Measurements from ENCODE around the gene ACER3. TPM values are rescaled to one million over a fixed set of nuclear protein-coding genes. Genes with fewer than 3 reads are reported as not detected.

ACER3 gene
- total and polyA plus RNA-seq, 8 donors: 2.0 to 13.2 (median 5.9) TPM

DNA sequence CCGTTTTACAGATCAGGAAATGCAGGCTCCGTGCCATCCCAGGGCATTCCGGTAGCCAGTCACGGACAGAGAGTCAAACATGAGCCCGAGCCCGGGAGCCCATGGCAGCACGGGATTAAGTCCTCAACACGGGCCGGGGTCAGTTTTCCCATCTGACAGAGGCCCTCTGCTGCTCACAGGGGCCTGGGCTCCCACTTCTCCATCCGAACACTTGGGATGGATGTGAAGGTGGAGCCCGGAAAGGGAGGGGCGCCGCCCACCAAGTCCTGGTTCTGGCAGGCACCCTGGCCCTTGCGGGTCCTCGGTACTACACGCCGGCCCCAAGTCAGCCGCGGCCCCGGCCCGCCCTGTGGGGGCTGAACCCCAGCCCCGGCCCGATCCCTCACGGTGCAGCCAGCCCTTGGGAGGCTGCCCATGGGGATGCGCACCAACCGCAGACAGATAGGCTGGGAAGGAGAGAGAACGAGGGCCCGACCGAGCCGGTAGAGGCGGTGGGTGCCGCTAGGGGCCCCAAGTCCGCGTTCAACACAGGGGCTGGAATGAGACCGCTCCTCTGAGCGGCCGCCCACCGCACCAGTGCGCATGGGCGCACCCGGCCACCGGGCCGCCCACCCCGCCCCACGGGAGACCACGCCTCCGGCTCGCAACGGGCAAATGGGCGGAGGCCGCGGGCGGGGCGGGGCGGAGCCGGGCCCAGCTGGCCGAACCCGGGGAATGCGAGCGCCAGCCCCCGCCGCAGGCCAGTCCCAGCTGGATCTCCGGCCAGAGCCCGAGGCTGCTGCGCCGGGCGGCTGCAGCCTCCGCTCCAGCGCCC lies 205.7 kb downstream of the ACER3 start, which contains the start of gene CAPN5:
TSS of gene CAPN5 (plus strand) at position 743 of the 814 bp plus-strand sequence. CDS start 17,916 bp downstream, outside the sequence.
- ATAC-seq (peak; percentile 96 to 98 (median 96)), FAIRE-seq (no peak), DNase-seq (peak; percentile 90 to 97 (median 95))
- no peaks in the 10 kb centered on the region for H3K9me3 ChIP-seq
- no peaks in the 10 kb centered on the region for H3K36me3 ChIP-seq
- peak within 1 kb of the TSS; percentile 68 to 92 (median 78) for H3K27ac ChIP-seq
- H3K4me1 ChIP-seq: peaks cover 0 to 17% (median 0%) of the 10 kb centered on the region in 3 donors
- H3K27me3 ChIP-seq: no peaks in the 10 kb centered on the region
- intact Hi-C loops (cut with DNase I): no loop called here
- H3K4me3 ChIP-seq: peak within 1 kb of the TSS; percentile 40 to 79 (median 59)
- TF ChIP-seq, protein P1, sequence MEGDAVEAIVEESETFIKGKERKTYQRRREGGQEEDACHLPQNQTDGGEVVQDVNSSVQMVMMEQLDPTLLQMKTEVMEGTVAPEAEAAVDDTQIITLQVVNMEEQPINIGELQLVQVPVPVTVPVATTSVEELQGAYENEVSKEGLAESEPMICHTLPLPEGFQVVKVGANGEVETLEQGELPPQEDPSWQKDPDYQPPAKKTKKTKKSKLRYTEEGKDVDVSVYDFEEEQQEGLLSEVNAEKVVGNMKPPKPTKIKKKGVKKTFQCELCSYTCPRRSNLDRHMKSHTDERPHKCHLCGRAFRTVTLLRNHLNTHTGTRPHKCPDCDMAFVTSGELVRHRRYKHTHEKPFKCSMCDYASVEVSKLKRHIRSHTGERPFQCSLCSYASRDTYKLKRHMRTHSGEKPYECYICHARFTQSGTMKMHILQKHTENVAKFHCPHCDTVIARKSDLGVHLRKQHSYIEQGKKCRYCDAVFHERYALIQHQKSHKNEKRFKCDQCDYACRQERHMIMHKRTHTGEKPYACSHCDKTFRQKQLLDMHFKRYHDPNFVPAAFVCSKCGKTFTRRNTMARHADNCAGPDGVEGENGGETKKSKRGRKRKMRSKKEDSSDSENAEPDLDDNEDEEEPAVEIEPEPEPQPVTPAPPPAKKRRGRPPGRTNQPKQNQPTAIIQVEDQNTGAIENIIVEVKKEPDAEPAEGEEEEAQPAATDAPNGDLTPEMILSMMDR (IDR thresholded peaks at IDR 0.05): no peak
- 5 to 8% methylated on average over 40 to 69 of the region's 69 CpGs for WGBS, 2 donors

DNA sequence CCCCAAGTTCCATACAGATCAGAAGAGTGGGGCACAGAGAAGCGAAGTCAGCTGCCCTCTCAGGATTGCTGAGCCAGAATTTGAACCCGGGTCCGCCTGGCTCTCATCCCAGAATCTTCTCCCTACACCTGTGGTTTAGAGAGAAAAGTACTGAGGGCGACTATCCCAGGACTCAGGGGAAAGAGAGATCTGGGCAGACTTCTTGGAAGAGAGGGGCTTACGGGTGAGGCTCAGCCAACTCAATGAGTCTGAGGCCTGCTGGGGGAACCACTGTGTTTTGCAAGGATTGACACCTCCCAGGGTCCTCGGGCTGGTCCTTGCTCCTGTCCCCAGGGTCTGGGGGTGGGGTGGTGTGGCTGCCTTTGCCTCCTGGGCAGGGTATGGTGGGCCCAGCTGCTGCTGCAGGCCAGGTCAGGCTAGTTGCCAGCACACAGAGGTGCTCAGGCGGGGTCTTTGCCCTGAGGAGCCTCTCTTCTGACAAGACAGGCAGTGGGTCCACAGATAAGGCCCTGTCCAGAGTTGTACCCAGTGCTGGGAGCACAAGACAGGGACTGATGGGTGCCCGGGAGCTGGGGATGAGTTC lies 207.2 kb downstream of the ACER3 start:
- TF ChIP-seq, protein P1 (IDR thresholded peaks at IDR 0.05): no peak
- H3K27ac ChIP-seq: no peak overlapping the region
- H3K27me3 ChIP-seq: no peaks in the 10 kb centered on the region
- intact Hi-C loops (cut with DNase I): no loop called here
- 77 to 86% methylated on average over 8 of the region's 8 CpGs for WGBS, 2 donors
- no peak for FAIRE-seq
- H3K4me3 ChIP-seq: no peak overlapping the region
- H3K9me3 ChIP-seq: no peaks in the 10 kb centered on the region
- no peak for ATAC-seq
- peak in 2 of 6 donors; percentile 45 to 76 for DNase-seq
- peaks cover 4 to 30% (median 7%) of the 10 kb centered on the region in 3 donors for H3K4me1 ChIP-seq
- H3K36me3 ChIP-seq: no peaks in the 10 kb centered on the region

DNA sequence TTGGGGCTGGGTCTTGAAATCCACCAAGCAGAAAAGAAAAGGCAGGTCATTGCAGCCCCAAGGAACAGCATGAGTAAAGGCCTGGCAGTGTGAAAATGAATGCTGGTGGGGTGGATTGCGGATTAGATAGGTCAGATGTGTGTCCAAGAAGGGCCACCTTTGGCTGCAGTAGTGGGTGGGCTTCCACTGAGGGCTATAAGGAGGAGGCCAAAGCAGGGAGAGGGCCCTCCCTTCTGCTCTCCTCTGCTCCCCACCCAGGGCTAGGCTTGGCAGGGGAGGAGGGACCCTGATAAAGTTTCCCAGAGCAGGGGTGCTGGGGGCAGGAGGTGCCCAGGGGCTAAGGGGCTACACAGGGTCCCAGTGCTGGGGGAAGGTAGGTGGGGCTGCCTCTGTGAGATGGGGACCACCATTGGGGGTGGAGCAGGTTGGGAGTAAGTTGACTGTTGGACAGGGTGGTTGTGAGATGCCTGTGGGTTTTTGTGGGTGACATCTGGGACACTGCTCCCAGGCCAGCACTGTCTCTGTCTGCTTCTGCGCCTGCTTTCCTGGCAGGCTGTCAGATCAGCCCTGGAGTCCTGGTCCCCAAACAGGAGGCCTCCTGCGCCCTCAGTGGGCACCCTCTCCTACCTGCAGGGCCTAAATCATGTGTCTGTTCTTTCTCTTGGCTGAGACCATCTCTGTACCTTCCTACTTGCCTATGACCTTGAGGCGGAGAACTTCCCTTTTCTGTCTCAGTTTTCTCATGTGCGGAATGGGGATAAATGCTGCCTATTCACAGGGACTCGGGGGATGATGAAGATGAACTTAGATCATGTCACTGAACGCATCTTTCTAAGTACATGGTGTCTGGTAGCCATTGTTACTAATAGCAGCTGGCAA lies 208.0 kb downstream of the ACER3 start:
- WGBS, 2 donors: 82 to 87% methylated on average over 7 of the region's 7 CpGs
- FAIRE-seq (no peak), DNase-seq (peak in 1 of 6 donors; percentile 13), ATAC-seq (no peak)
- H3K4me3 ChIP-seq: no peak overlapping the region
- no peak overlapping the region for H3K27ac ChIP-seq
- H3K27me3 ChIP-seq: no peaks in the 10 kb centered on the region
- TF ChIP-seq, protein P1 (IDR thresholded peaks at IDR 0.05): no peak
- H3K36me3 ChIP-seq: no peaks in the 10 kb centered on the region
- no peaks in the 10 kb centered on the region for H3K9me3 ChIP-seq
- intact Hi-C loops (cut with DNase I): no loop called here
- H3K4me1 ChIP-seq: peaks cover 12 to 31% (median 14%) of the 10 kb centered on the region in 3 donors

DNA sequence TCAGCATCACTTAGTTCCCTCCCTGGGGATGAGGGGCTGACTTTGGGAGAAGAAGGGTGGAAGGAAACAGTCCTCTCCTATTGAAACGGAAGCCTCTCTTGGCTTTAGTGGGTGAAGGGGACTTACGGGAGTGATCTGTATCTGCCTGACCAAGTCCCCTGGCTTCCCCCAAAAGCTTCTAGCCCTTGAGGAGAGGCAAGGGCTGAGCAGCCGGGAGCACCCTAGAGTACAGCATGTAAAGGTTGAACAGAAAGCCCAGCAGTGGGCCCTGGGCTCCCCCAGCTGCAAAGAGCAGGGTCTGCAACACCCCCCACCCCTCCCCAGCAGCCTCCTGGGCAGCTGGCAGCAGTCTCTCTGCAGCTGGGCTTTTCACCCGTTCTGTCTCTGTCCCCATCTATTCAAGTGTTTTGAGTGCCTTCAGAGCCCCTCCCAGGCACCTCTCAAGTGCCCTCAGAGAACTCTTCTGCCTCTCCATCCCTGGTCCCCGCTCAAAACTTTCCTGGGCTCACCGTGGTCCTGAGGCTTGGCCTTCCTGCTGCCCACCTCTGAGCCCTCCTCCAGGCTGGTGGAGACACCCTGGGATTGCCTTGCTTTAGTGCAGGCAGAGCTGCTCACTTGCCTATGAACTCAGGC lies 208.7 kb downstream of the ACER3 start:
- intact Hi-C loops (cut with DNase I): no loop called here
- Histone ChIP-seq H3K4me1 (peaks cover 16 to 39% (median 22%) of the 10 kb centered on the region in 3 donors), H3K9me3 (no peaks in the 10 kb centered on the region), H3K27ac (no peak overlapping the region), H3K4me3 (no peak overlapping the region), H3K36me3 (no peaks in the 10 kb centered on the region), H3K27me3 (no peaks in the 10 kb centered on the region)
- DNase-seq (peak in 1 of 6 donors; percentile 9), FAIRE-seq (no peak), ATAC-seq (no peak)
- TF ChIP-seq, protein P1 (IDR thresholded peaks at IDR 0.05): no peak
- WGBS, 2 donors: 86 to 91% methylated on average over 6 of the region's 6 CpGs
